ENCODE data around the gene DYNLT1. TPM values are rescaled to one million over a fixed set of nuclear protein-coding genes. Genes with fewer than 3 reads are reported as not detected.
"Not testable (repeated sequence)": the region's sequence is repeated elsewhere in the genome, so short reads cannot be mapped to it uniquely, and the experiment has no call there.

DYNLT1 gene
- total RNA-seq, 2 donors from 2014 or later, result 82.3 to 89.8 TPM

DNA sequence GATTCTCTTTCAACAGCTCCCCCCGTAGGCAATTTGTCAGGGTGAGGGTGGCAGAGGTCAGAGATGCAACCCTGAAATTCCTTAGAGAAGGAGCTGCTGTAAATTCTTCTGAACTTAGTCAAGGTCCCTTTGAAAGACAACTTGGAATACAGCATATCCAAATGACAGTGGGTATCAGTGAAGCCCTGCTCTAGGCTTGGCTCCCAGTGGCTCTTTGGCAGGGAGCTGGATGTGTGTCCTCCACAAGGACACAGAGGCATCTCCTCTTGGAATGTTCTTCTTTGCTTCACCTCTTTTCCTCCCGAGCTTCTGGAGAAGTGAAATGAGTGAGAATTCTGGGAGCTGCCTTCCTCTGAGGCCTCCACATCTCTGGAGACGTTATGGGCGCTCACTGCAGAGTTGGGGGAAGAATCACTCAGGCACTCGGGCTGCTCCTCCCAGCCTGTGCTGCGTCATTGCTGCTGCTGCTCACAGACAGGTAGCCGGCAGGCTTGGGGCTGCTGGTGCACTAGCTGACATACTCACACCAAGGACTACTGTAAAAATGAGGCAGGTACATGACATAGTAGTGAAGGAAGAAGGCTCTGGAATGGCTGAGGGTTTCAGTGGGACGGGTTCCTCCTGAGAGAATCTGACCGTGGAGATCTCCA is 34.1 kb downstream of the DYNLT1 start:
- Mint-ChIP-seq H3K27me3 (no peaks in the 10 kb centered on the region), H3K9me3 (no peaks in the 10 kb centered on the region), H3K4me3 (no peak overlapping the region), H3K36me3 (ENCODE audit: low read depth) (peaks cover 96% of the 10 kb centered on the region), H3K27ac (peak overlapping the region; percentile 36), H3K4me1 (peaks cover 3% of the 10 kb centered on the region)
- no peak for ATAC-seq (replicated peaks)

DNA sequence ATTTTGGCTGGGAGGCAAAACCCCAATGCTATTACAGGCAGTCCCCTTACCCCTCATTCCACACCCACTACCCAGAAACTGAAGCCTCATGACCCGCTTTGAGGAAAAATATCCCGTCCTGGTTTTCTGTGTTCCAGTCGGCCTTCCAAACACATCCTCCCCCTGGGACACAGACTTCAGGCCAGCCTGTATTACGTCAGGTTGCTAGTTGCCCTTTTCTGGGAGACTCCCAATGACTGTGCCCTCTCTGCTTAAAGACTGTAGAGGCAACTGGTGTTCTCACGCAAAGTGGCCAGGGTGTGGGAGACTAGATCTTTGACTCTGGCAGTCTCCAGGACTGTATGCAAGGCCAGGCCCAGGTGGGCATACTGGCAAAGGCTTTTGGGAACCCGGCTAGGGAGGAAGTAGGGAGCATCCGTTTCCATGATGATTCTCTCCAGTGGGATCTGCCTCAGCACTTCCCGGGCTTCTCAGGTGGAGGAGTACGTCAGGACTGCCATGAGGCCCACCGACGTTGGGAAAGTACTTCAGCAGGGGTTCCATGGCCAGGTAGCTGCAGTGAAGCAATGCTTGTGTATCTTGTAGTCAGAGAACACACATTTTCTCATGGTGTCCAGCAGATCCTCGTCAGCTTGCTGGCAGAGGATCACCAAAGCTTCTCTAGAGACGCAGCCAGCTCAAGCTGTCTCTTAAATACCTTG is 34.9 kb downstream of the DYNLT1 start:
- Mint-ChIP-seq H3K27ac (peak overlapping the region; percentile 36), H3K4me3 (no peak overlapping the region), H3K4me1 (peaks cover 5% of the 10 kb centered on the region), H3K9me3 (no peaks in the 10 kb centered on the region), H3K36me3 (ENCODE audit: low read depth) (peaks cover 96% of the 10 kb centered on the region), H3K27me3 (no peaks in the 10 kb centered on the region)
- ATAC-seq (replicated peaks), result no peak

DNA sequence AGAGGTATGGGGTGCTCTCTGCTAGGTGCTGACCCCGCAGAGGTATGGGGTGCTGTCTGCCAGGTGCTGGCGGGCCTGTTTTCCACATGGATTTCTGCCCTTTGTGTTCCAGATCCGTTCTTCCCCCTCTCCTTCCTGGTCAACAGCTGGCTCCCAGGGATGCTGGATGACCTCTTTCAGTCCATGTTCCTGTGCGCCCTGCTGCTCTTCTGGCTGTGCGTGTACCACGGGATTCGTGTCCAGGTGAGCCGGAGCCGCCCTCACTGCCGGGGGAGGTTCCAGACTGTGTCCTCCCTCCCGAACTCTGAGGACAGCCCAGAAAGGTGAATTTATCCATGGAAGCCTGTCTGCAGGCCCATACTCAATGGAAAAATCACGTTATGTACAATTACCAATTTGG is 36.3 kb downstream of the DYNLT1 start:
- Mint-ChIP-seq H3K4me1 (peaks cover 5% of the 10 kb centered on the region), H3K27me3 (no peaks in the 10 kb centered on the region), H3K9me3 (no peaks in the 10 kb centered on the region), H3K36me3 (ENCODE audit: low read depth) (peaks cover 95% of the 10 kb centered on the region), H3K27ac (no peak overlapping the region), H3K4me3 (no peak overlapping the region)
- no peak for ATAC-seq (replicated peaks)

- peaks cover 10% of the 10 kb centered on the region for H3K4me1 Mint-ChIP-seq
- no peak overlapping the region for H3K27ac Mint-ChIP-seq
- H3K4me3 Mint-ChIP-seq, result no peak overlapping the region
- no peaks in the 10 kb centered on the region for H3K27me3 Mint-ChIP-seq
- ATAC-seq (replicated peaks), result no peak
- no peaks in the 10 kb centered on the region for H3K9me3 Mint-ChIP-seq
- peaks cover 95% of the 10 kb centered on the region for H3K36me3 Mint-ChIP-seq (ENCODE audit: low read depth)
Observed at GRCh38 chr6:158607411-158608170, 37.0 kb downstream of the DYNLT1 start.

DNA sequence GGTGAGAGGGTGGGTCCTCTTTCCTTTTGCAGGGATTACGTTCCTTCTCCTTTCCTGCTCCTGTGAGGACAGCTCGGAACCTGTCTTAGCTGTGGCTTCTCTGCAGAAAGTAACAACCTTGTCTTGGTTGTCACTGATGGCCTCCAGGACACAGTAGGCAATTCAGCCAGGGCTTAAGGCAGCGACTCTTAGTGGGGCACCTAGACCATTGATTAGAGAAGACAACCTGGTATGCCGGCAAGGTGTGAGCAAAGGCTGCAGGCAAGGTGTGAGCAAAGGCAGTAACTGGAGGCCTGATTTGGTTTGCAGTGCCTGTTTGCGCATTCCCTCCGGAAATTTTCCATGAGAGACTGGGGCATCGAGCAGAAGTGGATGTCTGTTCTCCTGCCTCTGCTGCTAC is 37.6 kb downstream of the DYNLT1 start:
- no peak for ATAC-seq (replicated peaks)
- Mint-ChIP-seq H3K4me3 (no peak overlapping the region), H3K9me3 (no peaks in the 10 kb centered on the region), H3K27ac (no peak overlapping the region), H3K27me3 (no peaks in the 10 kb centered on the region), H3K36me3 (ENCODE audit: low read depth) (peaks cover 95% of the 10 kb centered on the region), H3K4me1 (peaks cover 10% of the 10 kb centered on the region)

DNA sequence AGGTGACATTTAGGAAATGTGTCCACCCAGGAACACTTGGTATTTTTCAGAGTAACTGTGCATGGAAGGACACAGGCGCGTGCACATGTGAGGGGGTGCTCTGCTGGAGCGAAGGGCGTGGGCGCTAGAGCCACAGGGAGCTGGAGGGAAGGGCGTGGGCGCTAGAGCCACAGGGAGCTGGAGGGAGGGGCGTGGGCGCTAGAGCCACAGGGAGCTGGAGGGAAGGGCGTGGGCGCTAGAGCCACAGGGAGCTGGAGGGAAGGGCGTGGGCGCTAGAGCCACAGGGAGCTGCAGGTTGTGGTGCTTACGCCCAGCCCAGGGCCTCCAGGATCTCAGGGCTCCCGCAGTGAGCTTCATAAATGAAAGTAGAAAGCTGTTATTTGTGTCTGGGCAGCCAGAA is 38.5 kb downstream of the DYNLT1 start:
- ATAC-seq (replicated peaks); H3K4me3 Mint-ChIP-seq; H3K27me3 Mint-ChIP-seq; H3K9me3 Mint-ChIP-seq; H3K27ac Mint-ChIP-seq: not testable (repeated sequence)
- Mint-ChIP-seq H3K4me1 (peaks cover 10% of the 10 kb centered on the region), H3K36me3 (ENCODE audit: low read depth) (peaks cover 90% of the 10 kb centered on the region)

- no peaks in the 10 kb centered on the region for H3K27me3 Mint-ChIP-seq
- peaks cover 84% of the 10 kb centered on the region for H3K36me3 Mint-ChIP-seq (ENCODE audit: low read depth)
- no peak overlapping the region for H3K4me3 Mint-ChIP-seq
- H3K27ac Mint-ChIP-seq, result no peak overlapping the region
- peak; percentile 51 for ATAC-seq (replicated peaks)
- H3K4me1 Mint-ChIP-seq, result peaks cover 10% of the 10 kb centered on the region
- no peaks in the 10 kb centered on the region for H3K9me3 Mint-ChIP-seq
Observed at GRCh38 chr6:158605266-158605878, 39.2 kb downstream of the DYNLT1 start.

- peak overlapping the region; percentile 29 for H3K27ac Mint-ChIP-seq
- no peaks in the 10 kb centered on the region for H3K27me3 Mint-ChIP-seq
- no peaks in the 10 kb centered on the region for H3K9me3 Mint-ChIP-seq
- H3K4me1 Mint-ChIP-seq, result peaks cover 10% of the 10 kb centered on the region
- ATAC-seq (replicated peaks), result no peak
- peaks cover 83% of the 10 kb centered on the region for H3K36me3 Mint-ChIP-seq (ENCODE audit: low read depth)
- H3K4me3 Mint-ChIP-seq, result no peak overlapping the region
Observed at GRCh38 chr6:158604048-158604406, 40.5 kb downstream of the DYNLT1 start.

- Mint-ChIP-seq H3K9me3 (no peaks in the 10 kb centered on the region), H3K27ac (peak overlapping the region; percentile 29)
Observed at GRCh38 chr6:158603261-158604047, 41.1 kb downstream of the DYNLT1 start.

DNA sequence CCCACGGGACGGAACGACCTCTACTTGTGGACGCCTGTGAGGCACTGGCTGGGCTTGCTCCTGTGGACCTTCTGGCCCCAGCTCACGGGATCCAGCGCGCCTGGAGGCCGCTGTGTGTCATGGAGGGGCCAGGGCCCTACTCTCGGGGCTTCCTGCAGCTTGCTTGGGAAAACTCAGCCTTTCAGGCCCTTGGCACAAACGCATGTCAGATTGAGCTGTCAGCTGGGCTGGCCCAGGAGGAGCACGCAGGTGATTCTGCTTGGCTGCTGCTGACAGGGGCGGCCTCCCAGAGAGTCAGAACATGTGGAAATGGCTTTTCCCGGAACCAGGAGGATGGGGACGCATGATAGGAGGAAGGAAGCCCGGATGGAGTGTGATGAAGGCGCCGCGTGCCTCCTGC is 44.9 kb downstream of the DYNLT1 start:
- Mint-ChIP-seq H3K4me3 (no peak overlapping the region), H3K27ac (no peak overlapping the region), H3K27me3 (no peaks in the 10 kb centered on the region), H3K36me3 (ENCODE audit: low read depth) (peaks cover 86% of the 10 kb centered on the region), H3K9me3 (no peaks in the 10 kb centered on the region), H3K4me1 (peaks cover 5% of the 10 kb centered on the region)
- ATAC-seq (replicated peaks), result no peak

More at GRCh38 chr6:158603261-158604047, 41.1 kb downstream of the DYNLT1 start:
- no peak overlapping the region for H3K4me3 Mint-ChIP-seq
- no peak for ATAC-seq (replicated peaks)
- no peaks in the 10 kb centered on the region for H3K27me3 Mint-ChIP-seq
- peaks cover 10% of the 10 kb centered on the region for H3K4me1 Mint-ChIP-seq
- H3K36me3 Mint-ChIP-seq (ENCODE audit: low read depth), result peaks cover 83% of the 10 kb centered on the region

GRCh38 chr6:158597565-158597964 is 47.0 kb downstream of the DYNLT1 start:
- ATAC-seq (replicated peaks), result no peak
- Mint-ChIP-seq H3K27me3 (no peaks in the 10 kb centered on the region), H3K4me1 (no peaks in the 10 kb centered on the region), H3K27ac (peak overlapping the region; percentile 70), H3K9me3 (no peaks in the 10 kb centered on the region), H3K36me3 (ENCODE audit: low read depth) (peaks cover 87% of the 10 kb centered on the region), H3K4me3 (no peak overlapping the region)

- Mint-ChIP-seq H3K4me3 (no peak overlapping the region), H3K4me1 (no peaks in the 10 kb centered on the region), H3K9me3 (no peaks in the 10 kb centered on the region), H3K27ac (peak overlapping the region; percentile 70), H3K36me3 (ENCODE audit: low read depth) (peaks cover 86% of the 10 kb centered on the region), H3K27me3 (no peaks in the 10 kb centered on the region)
- ATAC-seq (replicated peaks), result no peak
Observed at GRCh38 chr6:158596861-158597260, 47.7 kb downstream of the DYNLT1 start.

DNA sequence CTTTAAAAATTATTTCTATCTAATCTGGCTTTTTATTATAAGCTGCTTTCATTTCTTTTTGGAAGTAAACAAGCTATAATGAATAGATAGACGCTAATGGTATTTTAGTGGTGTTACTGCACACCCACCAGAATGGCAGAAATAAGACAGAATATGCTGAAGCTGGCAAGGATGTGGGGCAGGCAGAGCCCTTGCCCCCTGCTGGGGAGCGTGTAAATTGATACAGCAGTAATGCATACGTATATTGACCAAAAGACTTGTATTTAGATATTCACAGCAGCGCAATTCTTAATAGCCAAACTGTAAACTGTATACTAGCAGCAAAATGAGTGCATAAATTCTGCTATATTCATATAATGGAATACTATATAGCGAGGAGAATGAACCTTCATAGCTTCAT is 49.3 kb downstream of the DYNLT1 start:
- no peaks in the 10 kb centered on the region for H3K4me1 Mint-ChIP-seq
- no peaks in the 10 kb centered on the region for H3K27me3 Mint-ChIP-seq
- peak overlapping the region; percentile 66 for H3K27ac Mint-ChIP-seq
- peaks cover 98% of the 10 kb centered on the region for H3K36me3 Mint-ChIP-seq (ENCODE audit: low read depth)
- ATAC-seq (replicated peaks), result no peak
- H3K9me3 Mint-ChIP-seq, result no peaks in the 10 kb centered on the region
- no peak overlapping the region for H3K4me3 Mint-ChIP-seq

- no peak overlapping the region for H3K4me3 Mint-ChIP-seq
- no peak for ATAC-seq (replicated peaks)
- no peaks in the 10 kb centered on the region for H3K4me1 Mint-ChIP-seq
- no peaks in the 10 kb centered on the region for H3K9me3 Mint-ChIP-seq
- peaks cover 98% of the 10 kb centered on the region for H3K36me3 Mint-ChIP-seq (ENCODE audit: low read depth)
- no peaks in the 10 kb centered on the region for H3K27me3 Mint-ChIP-seq
- H3K27ac Mint-ChIP-seq, result no peak overlapping the region
Observed at GRCh38 chr6:158593670-158594069, 50.9 kb downstream of the DYNLT1 start.
